IMR-90 (cell line): Measurements from ENCODE around the gene HGF. TPM values are rescaled to one million over a fixed set of nuclear protein-coding genes. Genes with fewer than 3 reads are reported as not detected.

Source experiments
- ATAC-seq: fragments of 200-7000 bp; cut with Tn5 transposase; 2 replicates; pipeline ENCODE4 v1.9.1; 2020; ENCODE audit warnings: low read depth, mild to moderate bottlenecking, moderate library complexity
- BruUV-seq: library from RNA; stranded (reverse); fragments of 400-500 nt; replicated peaks from 2 replicates; lab custom pipeline; 2021; lab: Mats Ljungman, UMichigan
- CTCF ChIA-PET: fragments of 300-600 bp; formaldehyde crosslinking; extraction: SDS; loops from one replicate; lab custom pipeline; 2021; ENCODE audit warnings: antibody characterized with exemption; lab: Yijun Ruan, JAX
- POLR2A ChIA-PET: fragments of 300-600 bp; sonication (Branson Sonifier 250); formaldehyde crosslinking; loops from one replicate; lab custom pipeline; 2022; ENCODE audit warnings: antibody characterized with exemption; ENCODE audit not compliant: unreplicated experiment; lab: Charles Lee
- DNase-seq: peaks from one replicate; pipeline ENCODE4 v3.0.0; 2013
- H2AFZ ChIP-seq: replicated peaks from 2 replicates; pipeline ENCODE3; 2013; ENCODE audit warnings: low read length, mild to moderate bottlenecking; ENCODE audit not compliant: poor library complexity
- H2AK5ac ChIP-seq: 2 replicates; pipeline ENCODE4 v1.6.1; 2013; ENCODE audit warnings: low read depth, low read length, inconsistent platforms
- H2AK9ac ChIP-seq: replicated peaks from 2 replicates; pipeline ENCODE3; 2013; ENCODE audit warnings: mild to moderate bottlenecking, low read depth, low read length, moderate library complexity; ENCODE audit not compliant: poor library complexity
- H2BK120ac ChIP-seq: 2 replicates; pipeline ENCODE4 v1.6.1; 2013; ENCODE audit warnings: low read depth, low read length, inconsistent platforms
- H2BK15ac ChIP-seq: 3 replicates; pipeline ENCODE4 v1.6.1; 2013; ENCODE audit warnings: low read depth, low read length, inconsistent platforms
- H2BK20ac ChIP-seq: 2 replicates; pipeline ENCODE4 v1.6.1; 2013; ENCODE audit warnings: low read depth, mild to moderate bottlenecking, inconsistent platforms, low read length, moderate library complexity
- H2BK5ac ChIP-seq: 2 replicates; pipeline ENCODE4 v1.6.1; 2013; ENCODE audit warnings: mild to moderate bottlenecking, low read depth, low read length, inconsistent platforms; ENCODE audit not compliant: poor library complexity, severe bottlenecking
- H3K14ac ChIP-seq: replicated peaks from 2 replicates; pipeline ENCODE4 v1.6.1; 2013; ENCODE audit warnings: low read depth, low read length, inconsistent platforms
- H3K18ac ChIP-seq: 2 replicates; pipeline ENCODE4 v1.6.1; 2013; ENCODE audit warnings: low read depth, low read length, control low read depth
- H3K23ac ChIP-seq: 2 replicates; pipeline ENCODE4 v1.6.1; 2013; ENCODE audit warnings: low read depth, low read length, inconsistent platforms
- H3K27ac ChIP-seq: 2 replicates; pipeline ENCODE4 v1.5.1; 2013; ENCODE audit warnings: mild to moderate bottlenecking, control low read depth, low read length; ENCODE audit not compliant: insufficient read depth
- H3K27me3 ChIP-seq: 2 replicates; pipeline ENCODE4 v1.6.1; 2013; ENCODE audit warnings: low read length; ENCODE audit not compliant: control insufficient read depth, insufficient read depth
- H3K36me3 ChIP-seq: 2 replicates; pipeline ENCODE4 v1.6.1; 2013; ENCODE audit warnings: low read length, mixed read lengths; ENCODE audit not compliant: control insufficient read depth, insufficient read depth
- H3K4ac ChIP-seq: 2 replicates; pipeline ENCODE4 v1.6.1; 2013; ENCODE audit warnings: low read depth, low read length, inconsistent platforms
- H3K4me1 ChIP-seq: 2 replicates; pipeline ENCODE4 v1.6.1; 2013; ENCODE audit warnings: low read length, mixed read lengths; ENCODE audit not compliant: control insufficient read depth, insufficient read depth
- H3K4me2 ChIP-seq: 2 replicates; pipeline ENCODE4 v1.6.1; 2013; ENCODE audit warnings: low read depth, mild to moderate bottlenecking, control low read depth, low read length, moderate library complexity
- H3K4me3 ChIP-seq: 2 replicates; pipeline ENCODE4 v1.5.1; 2013; ENCODE audit warnings: low read depth, mild to moderate bottlenecking, control low read depth, low read length, moderate library complexity; ENCODE audit not compliant: insufficient read depth
- H3K56ac ChIP-seq: 2 replicates; pipeline ENCODE4 v1.6.1; 2013; ENCODE audit warnings: low read length, inconsistent platforms; ENCODE audit not compliant: insufficient read depth; ENCODE audit errors: extremely low read depth
- H3K79me1 ChIP-seq, 2 experiments: 2 replicates each; pipeline ENCODE4 v1.6.1; 2013; ENCODE audit warnings: low read length in 2 of 2, inconsistent platforms in 1 of 2, low read depth in 1 of 2
- H3K9ac ChIP-seq: 2 replicates; pipeline ENCODE4 v1.6.1; 2013; ENCODE audit warnings: low read depth, low read length, control low read depth
- H3K9me1 ChIP-seq: 2 replicates; pipeline ENCODE4 v1.6.1; 2013; ENCODE audit warnings: low read length, inconsistent platforms; ENCODE audit not compliant: insufficient read depth
- H3K9me3 ChIP-seq: 2 replicates; pipeline ENCODE4 v1.6.1; 2013; ENCODE audit warnings: low read length; ENCODE audit not compliant: control insufficient read depth, insufficient read depth
- H4K20me1 ChIP-seq: 2 replicates; pipeline ENCODE4 v1.6.1; 2013; ENCODE audit warnings: low read length, inconsistent platforms; ENCODE audit not compliant: insufficient read depth
- H4K5ac ChIP-seq: 2 replicates; pipeline ENCODE4 v1.6.1; 2013; ENCODE audit warnings: mild to moderate bottlenecking, low read depth, low read length, control low read depth
- H4K8ac ChIP-seq, 2 experiments: 2 replicates each; pipeline ENCODE4 v1.6.1; 2013; ENCODE audit warnings: low read depth in 2 of 2, low read length in 2 of 2, control low read depth in 1 of 2, inconsistent platforms in 1 of 2
- H4K91ac ChIP-seq: 2 replicates; pipeline ENCODE4 v1.6.1; 2013; ENCODE audit warnings: low read depth, low read length, inconsistent platforms; ENCODE audit not compliant: insufficient read depth
- BHLHE40 ChIP-seq: fragments of 150-350 bp; IDR thresholded peaks from 2 replicates; pipeline ENCODE4 v1.6.1; 2016; ENCODE audit warnings: mild to moderate bottlenecking, low read depth, low read length
- CEBPB ChIP-seq: IDR thresholded peaks from 2 replicates; pipeline ENCODE4 v1.6.1; 2012; ENCODE audit warnings: low read depth, low read length, improper control_type of control experiment
- CHD1 ChIP-seq: IDR thresholded peaks from 2 replicates; pipeline ENCODE4 v1.6.1; 2012; ENCODE audit warnings: low read depth, low read length, improper control_type of control experiment
- CTCF ChIP-seq: conservative IDR thresholded peaks from 2 replicates; pipeline ENCODE4 v1.5.1; 2012; ENCODE audit warnings: mild to moderate bottlenecking, low read depth, low read length, improper control_type of control experiment
- FOS ChIP-seq: fragments of 150-350 bp; IDR thresholded peaks from 2 replicates; pipeline ENCODE4 v1.6.1; 2016; ENCODE audit warnings: low read depth, low read length
- MAFK ChIP-seq: IDR thresholded peaks from 2 replicates; pipeline ENCODE4 v1.6.1; 2012; ENCODE audit warnings: low read depth, low read length, improper control_type of control experiment
- MAZ ChIP-seq: IDR thresholded peaks from 2 replicates; pipeline ENCODE4 v1.6.1; 2012; ENCODE audit warnings: low read depth, mild to moderate bottlenecking, low read length, improper control_type of control experiment, moderate library complexity, borderline replicate concordance
- MXI1 ChIP-seq: IDR thresholded peaks from 2 replicates; pipeline ENCODE4 v1.6.1; 2012; ENCODE audit warnings: low read depth, mild to moderate bottlenecking, low read length, moderate library complexity, borderline replicate concordance
- NFE2L2 ChIP-seq: fragments of 150-350 bp; IDR thresholded peaks from 2 replicates; pipeline ENCODE4 v1.6.1; 2016; ENCODE audit warnings: low read depth, mild to moderate bottlenecking, low read length
- POLR2A ChIP-seq: IDR thresholded peaks from 2 replicates; pipeline ENCODE4 v1.6.1; 2012; ENCODE audit warnings: mild to moderate bottlenecking, low read depth, low read length
- RAD21 ChIP-seq: IDR thresholded peaks from 2 replicates; pipeline ENCODE4 v1.6.1; 2012; ENCODE audit warnings: low read length, improper control_type of control experiment
- RCOR1 ChIP-seq: IDR thresholded peaks from 2 replicates; pipeline ENCODE4 v1.6.1; 2012; ENCODE audit warnings: mild to moderate bottlenecking, low read length, improper control_type of control experiment; ENCODE audit not compliant: insufficient replicate concordance
- RFX5 ChIP-seq: IDR thresholded peaks from 2 replicates; pipeline ENCODE4 v1.8.0; 2012; ENCODE audit warnings: low read depth, mild to moderate bottlenecking, low read length, moderate library complexity
- SMC3 ChIP-seq: fragments of 150-350 bp; IDR thresholded peaks from 2 replicates; pipeline ENCODE4 v1.6.1; 2016; ENCODE audit warnings: low read depth, mild to moderate bottlenecking, antibody characterized with exemption, low read length, moderate library complexity
- WGBS, 2 experiments: methylation state at CpG; one replicate each; pipeline versions ENCODE4 v1.1.5 to v1.1.7; 2013; ENCODE audit warnings: missing lambda C conversion rate in 2 of 2; ENCODE audit not compliant: insufficient read length in 1 of 2; ENCODE audit errors: extremely low coverage in 2 of 2; 5-methylcytosine and 5-hydroxymethylcytosine counted together
- dilution Hi-C: fragments of 300-500 bp; cut with HindIII; formaldehyde crosslinking; loops from one replicate; pipeline ENCODE4 v1.14.3; 2018; ENCODE audit warnings: low sequenced_read_pairs; ENCODE audit not compliant: unreplicated experiment
- in situ Hi-C: fragments of 300-500 bp; cut with MboI; formaldehyde crosslinking; loops from 3 replicates; pipeline ENCODE4 v1.14.3; 2019; ENCODE audit warnings: low sequenced_read_pairs, inconsistent platforms, mixed read lengths
- intact Hi-C: fragments of 100-400 bp; cut with micrococcal nuclease; formaldehyde crosslinking; loops from 2 replicates; pipeline ENCODE4 v1.10.0; 2022
- polyA plus RNA-seq, 3 experiments: library from polyadenylated mRNA; depleted of rRNA; stranded (reverse); fragments of >200 nt; gene quantifications; 2 replicates each; pipeline ENCODE4 v1.2.3, GENCODE V29; 2012; ENCODE audit warnings: low replicate concordance in 1 of 3
- total RNA-seq: library from RNA; depleted of rRNA; stranded (reverse); fragments of >200 nt; gene quantifications from 2 replicates; pipeline ENCODE4 v1.2.3, GENCODE V29; 2012
- TF ChIP-seq, protein P1 (sequence below): fragments of 150-350 bp; IDR thresholded peaks from 2 replicates; pipeline ENCODE4 v1.6.1; 2017; ENCODE audit warnings: mild to moderate bottlenecking, antibody characterized with exemption, low read length, low read depth
- TF ChIP-seq, protein P2 (sequence below): fragments of 150-350 bp; IDR thresholded peaks from 2 replicates; pipeline ENCODE4 v1.6.1; 2016; ENCODE audit warnings: low read depth, mild to moderate bottlenecking, low read length, moderate library complexity, borderline replicate concordance

The HGF gene
- total and polyA plus RNA-seq, 2 of the 4 experiments (the other 2 are of a cell fraction): 16.8 to 50.9 TPM

DNA sequence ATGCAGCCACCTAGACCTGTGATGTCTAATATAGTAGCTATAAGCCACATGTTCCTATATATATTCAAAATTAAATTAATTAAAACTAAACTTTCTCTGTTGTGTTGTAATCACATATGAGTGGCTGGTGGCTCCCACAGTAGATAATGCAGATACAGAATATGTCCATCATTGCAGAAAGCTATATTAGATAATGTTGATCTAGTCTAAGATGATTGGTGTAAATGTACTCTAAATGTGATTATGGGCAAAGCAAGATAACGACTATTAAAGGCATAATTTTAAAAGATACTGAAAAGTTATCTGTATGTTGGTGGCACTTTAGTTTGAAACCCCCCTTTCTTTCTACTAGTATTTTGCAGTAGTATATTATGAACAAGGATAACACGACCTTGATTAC, 5.7 kb upstream of the HGF start:
- H3K9me1 ChIP-seq: peaks cover 3% of the 10 kb centered on the region; the same call in 1 of the 2 replicates
- H2BK15ac ChIP-seq: no peak overlapping the region
- H3K4me3 ChIP-seq: no peak overlapping the region
- TF ChIP-seq NFE2L2 (no peak), MAZ (no peak), BHLHE40 (no peak), MAFK (no peak), MXI1 (no peak), FOS (no peak), RAD21 (no peak), SMC3 (no peak), POLR2A (no peak), CHD1 (no peak), RFX5 (no peak), CEBPB (no peak), RCOR1 (no peak), CTCF (no peak)
- TF ChIP-seq, protein P1, sequence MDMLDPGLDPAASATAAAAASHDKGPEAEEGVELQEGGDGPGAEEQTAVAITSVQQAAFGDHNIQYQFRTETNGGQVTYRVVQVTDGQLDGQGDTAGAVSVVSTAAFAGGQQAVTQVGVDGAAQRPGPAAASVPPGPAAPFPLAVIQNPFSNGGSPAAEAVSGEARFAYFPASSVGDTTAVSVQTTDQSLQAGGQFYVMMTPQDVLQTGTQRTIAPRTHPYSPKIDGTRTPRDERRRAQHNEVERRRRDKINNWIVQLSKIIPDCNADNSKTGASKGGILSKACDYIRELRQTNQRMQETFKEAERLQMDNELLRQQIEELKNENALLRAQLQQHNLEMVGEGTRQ: no peak
- TF ChIP-seq, protein P2, sequence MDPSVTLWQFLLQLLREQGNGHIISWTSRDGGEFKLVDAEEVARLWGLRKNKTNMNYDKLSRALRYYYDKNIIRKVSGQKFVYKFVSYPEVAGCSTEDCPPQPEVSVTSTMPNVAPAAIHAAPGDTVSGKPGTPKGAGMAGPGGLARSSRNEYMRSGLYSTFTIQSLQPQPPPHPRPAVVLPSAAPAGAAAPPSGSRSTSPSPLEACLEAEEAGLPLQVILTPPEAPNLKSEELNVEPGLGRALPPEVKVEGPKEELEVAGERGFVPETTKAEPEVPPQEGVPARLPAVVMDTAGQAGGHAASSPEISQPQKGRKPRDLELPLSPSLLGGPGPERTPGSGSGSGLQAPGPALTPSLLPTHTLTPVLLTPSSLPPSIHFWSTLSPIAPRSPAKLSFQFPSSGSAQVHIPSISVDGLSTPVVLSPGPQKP: no peak
- no peaks in the 10 kb centered on the region for H4K20me1 ChIP-seq
- no peak overlapping the region for H4K5ac ChIP-seq
- no peaks in the 10 kb centered on the region for H3K4me1 ChIP-seq
- DNase-seq (no peak), ATAC-seq (no peak)
- ChIA-PET POLR2A (no interaction called here), CTCF (no interaction called here)
- H3K27ac ChIP-seq: no peak overlapping the region
- dilution Hi-C loops (no loop called here), intact Hi-C loops (no loop called here), in situ Hi-C loops (no loop called here)
- H3K79me1 ChIP-seq: no peaks in the 10 kb centered on the region
- H4K91ac ChIP-seq: no peak overlapping the region
- H2AK5ac ChIP-seq: no peak overlapping the region
- H3K14ac ChIP-seq: no peak overlapping the region
- H2BK5ac ChIP-seq: no peak overlapping the region
- no peak overlapping the region for H3K9ac ChIP-seq
- no peak overlapping the region for H3K23ac ChIP-seq
- H3K18ac ChIP-seq: no peak overlapping the region
- H4K8ac ChIP-seq: no peak overlapping the region
- no CpG with 5 or more reads among the region's 2 CpGs for WGBS, 2 experiments
- no peak overlapping the region for H3K56ac ChIP-seq
- H3K4ac ChIP-seq: no peak overlapping the region
- no peak overlapping the region for H2AFZ ChIP-seq
- H3K9me3 ChIP-seq: no peaks in the 10 kb centered on the region
- no peak overlapping the region for H3K4me2 ChIP-seq
- no peaks in the 10 kb centered on the region for H3K36me3 ChIP-seq
- no peak overlapping the region for H2AK9ac ChIP-seq
- no peak overlapping the region for H2BK120ac ChIP-seq
- BruUV-seq: no TSS peak
- no peak overlapping the region for H2BK20ac ChIP-seq
- H3K27me3 ChIP-seq: no peaks in the 10 kb centered on the region
